CD4-positive, alpha-beta T cell treated with Interleukin-15 for 1 hour (primary cell): Measurements from ENCODE around the gene PGAM2.
"Not testable (repeated sequence)": the region's sequence is repeated elsewhere in the genome, so short reads cannot be mapped to it uniquely, and the experiment has no call there.

ENCODE experiments used
- DNase-seq: peaks from one replicate; pipeline ENCODE4 v3.0.0-alpha.2; 2020

PGAM2 gene

GRCh38 chr7:44019825-44020224 lies 45.5 kb downstream of the PGAM2 start:
- DNase-seq: not testable (repeated sequence)

GRCh38 chr7:44018857-44019807 lies 46.2 kb downstream of the PGAM2 start:
- DNase-seq: peak; percentile 98

GRCh38 chr7:44015090-44015489 lies 50.3 kb downstream of the PGAM2 start:
- not testable (repeated sequence) for DNase-seq
